ENCODE measurements around the gene MIEF1. TPM values are rescaled to one million over a fixed set of nuclear protein-coding genes. Genes with fewer than 3 reads are reported as not detected.
A peak's percentile ranks its signal among the peaks of the same experiment; 100 is the strongest.

MIEF1 gene
- total and polyA plus RNA-seq, 2 of the 8 experiments (the other 6 are each of a cell fraction or from before 2014, with no cell fraction given): 16.8 to 32.7 TPM

- TF ChIP-seq FOSL1 (IDR thresholded peaks at IDR 0.05; ENCODE audit: insufficient read depth, low read depth, low read length): no peak
- no peak for TF ChIP-seq SRF (IDR thresholded peaks at IDR 0.05; ENCODE audit: low read depth, low read length)
- no peak for TF ChIP-seq JUN (IDR thresholded peaks at IDR 0.05; ENCODE audit: low read depth, low read length)
- TF ChIP-seq BCL11A (IDR thresholded peaks at IDR 0.05; ENCODE audit: low read depth in 2 of 2, low read length in 2 of 2): no peak
- TF ChIP-seq PHF8 (conservative IDR thresholded peaks at IDR 0.05; ENCODE audit: low read depth, low read length): no peak
- TF ChIP-seq KDM1A (IDR thresholded peaks at IDR 0.05; ENCODE audit: borderline replicate concordance, low read length): no peak
- peak; percentile 64; the same call in 1 of the 2 replicates for TF ChIP-seq EGR1 (IDR thresholded peaks at IDR 0.05; ENCODE audit: borderline replicate concordance, low read depth, low read length)
- TF ChIP-seq SIX5 (IDR thresholded peaks at IDR 0.05; ENCODE audit: low read depth, low read length): no peak
- peak; percentile 88 for TF ChIP-seq YY1 (IDR thresholded peaks at IDR 0.05; ENCODE audit: low read depth, low read length)
Observed at GRCh38 chr22:39528681-39529486, 26.8 kb downstream of the MIEF1 start (continued).
